NCI-H510A (cell line): ENCODE results near the gene PSME3IP1.

ENCODE experiments used
- DNase-seq: peaks from one replicate; lab custom pipeline; 2025; lab: John Stamatoyannopoulos, UW

Gene PSME3IP1

DNA sequence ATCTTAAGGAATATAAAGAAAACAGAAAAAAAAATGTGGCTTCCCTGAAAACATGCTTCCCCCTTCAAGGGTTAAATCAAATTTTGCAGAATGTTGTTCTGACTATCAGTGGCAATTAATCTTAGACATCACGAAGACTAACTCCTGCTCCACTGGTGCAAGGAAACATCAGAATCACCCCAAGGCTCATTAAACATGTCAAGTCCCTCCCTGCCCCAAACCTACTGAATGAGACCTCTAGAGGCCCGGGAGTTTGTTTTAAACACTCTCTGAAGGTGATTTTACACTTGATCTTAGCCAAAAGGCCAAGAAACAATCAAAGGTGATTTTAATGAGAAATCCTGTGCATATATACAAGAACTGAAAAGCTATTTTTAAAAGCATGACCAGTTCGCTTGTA lies 18.3 kb downstream of the PSME3IP1 start:
- DNase-seq: no peak

DNA sequence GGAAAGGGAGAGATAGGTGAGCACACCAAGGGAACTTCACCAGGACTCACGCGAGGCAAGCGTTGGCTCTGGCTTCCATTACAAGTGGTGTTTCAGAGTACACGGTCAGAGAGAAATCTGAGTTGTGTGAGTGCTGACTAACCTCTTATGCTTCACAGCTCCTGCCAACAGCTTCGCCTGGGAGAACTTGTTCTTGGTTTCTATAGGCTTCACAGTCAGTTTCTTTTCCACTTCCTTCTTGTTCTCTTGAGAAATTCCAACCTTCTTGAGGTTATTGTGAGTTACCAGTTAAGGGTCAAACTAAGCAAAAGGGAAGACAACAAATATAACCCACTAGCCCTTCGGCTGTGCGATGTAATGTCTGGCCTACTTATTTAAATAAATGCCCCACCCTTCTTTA lies 18.9 kb downstream of the PSME3IP1 start:
- no peak for DNase-seq

DNA sequence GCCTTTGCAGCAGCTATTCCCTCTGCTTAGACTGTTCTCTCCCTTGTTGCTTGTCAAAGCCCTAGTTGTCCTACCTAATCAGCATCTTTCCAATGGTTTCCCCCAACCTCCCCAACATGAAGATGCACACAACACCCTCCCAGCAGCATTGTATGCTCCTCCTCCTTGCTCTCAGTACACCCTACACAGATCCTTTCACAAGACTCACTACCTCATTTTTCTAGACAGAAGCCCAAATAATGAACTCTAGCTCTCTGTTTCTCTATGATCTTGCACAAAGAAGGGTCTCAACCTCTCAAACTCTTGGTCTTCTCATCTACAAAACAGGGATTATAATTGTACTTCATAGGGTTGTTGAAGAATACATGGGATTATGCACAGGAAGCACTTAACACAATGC lies 19.4 kb downstream of the PSME3IP1 start:
- DNase-seq: no peak

DNA sequence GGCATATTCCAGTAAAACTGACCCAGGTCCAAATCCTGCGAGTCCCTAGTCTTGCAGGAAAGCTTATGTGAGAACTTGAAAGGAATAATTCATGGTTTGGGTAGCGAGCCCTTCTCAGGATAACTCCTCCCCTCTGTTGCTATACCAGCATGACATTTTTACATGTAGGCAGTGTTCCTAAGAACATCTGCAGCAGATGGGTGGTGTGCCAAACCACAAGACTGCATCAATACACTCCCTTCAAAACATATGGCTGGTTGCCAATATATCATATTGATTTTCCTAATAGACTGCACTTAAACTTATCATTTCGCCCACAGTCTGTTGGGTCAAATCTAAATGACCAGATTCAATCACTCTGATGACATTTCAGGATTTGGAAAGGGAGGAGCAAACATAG lies 19.9 kb downstream of the PSME3IP1 start:
- DNase-seq: no peak

DNA sequence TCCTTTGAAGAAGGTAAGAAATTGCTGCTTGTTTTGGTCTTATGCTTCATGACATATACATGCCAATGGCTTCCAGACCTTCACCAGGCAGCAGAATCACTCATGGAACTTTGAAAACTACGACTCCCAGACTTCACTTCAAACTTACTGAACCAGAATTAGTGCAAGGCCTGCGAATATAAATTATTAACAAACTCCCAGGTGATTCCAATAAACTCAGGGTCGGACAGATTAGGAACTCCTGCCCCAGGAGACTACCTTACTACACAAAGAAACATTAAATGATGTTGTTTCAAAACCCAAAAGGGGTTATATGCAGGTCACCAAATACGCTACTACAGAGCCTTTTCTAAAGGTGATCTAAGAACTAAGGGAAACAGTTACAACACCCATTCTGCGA lies 20.4 kb downstream of the PSME3IP1 start:
- DNase-seq: no peak

DNA sequence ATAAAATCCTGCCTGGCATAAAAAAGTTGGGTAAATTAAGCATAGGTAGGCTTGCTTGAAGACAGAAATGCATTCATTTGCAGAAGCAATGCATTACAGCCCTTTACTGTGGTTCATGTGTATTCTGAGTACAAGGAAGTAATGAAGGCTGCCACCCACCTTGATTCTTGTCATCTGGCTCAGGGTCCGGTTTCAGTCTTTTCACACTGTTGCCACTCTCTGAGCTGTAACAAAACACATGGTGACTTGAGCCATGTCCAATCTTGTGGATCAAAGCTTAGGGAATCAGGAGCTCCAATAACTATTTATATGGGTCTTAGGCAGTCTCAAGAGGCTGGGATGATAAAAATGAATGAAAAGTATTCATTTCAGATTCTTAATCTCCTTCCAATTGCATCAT lies 22.0 kb downstream of the PSME3IP1 start:
- no peak for DNase-seq

DNA sequence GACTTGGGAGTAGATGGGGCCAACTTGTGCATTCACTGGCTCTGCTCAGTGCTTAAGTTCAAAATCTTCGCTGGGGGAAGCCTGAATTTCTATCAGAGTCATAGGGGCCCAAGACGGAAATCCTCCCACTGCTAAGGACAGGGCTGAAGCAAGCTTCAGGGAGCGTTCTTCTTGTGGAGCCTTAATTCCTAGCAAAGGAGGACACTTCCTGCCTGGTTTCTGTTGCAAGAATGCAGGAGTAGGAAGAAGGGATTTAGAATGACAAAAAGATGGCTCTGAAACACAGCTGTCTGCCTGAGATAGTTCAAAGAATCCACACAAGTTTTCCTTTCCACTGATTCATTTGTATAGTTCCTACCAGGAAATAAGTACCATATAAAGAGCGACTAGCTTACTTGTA lies 26.4 kb downstream of the PSME3IP1 start:
- no peak for DNase-seq

DNA sequence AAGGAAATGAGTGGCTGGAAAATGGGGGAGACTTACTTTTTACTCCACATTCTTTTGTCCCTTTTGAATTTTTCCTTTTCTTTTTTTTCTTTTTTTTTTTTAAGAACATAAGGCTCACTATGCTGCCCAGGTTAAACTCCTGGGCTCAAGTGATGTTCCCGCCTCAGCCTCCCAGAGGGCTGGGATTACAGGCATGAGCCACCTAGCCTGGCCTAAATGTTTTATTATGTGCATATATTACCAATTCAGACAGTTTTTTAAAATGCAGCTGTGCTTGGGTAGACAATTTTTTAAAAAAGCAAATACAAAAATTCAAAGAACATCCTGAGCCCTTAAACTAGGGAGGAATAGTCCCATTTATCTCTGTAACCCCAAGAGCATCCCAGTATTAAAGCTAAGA lies 28.3 kb downstream of the PSME3IP1 start:
- no peak for DNase-seq

DNA sequence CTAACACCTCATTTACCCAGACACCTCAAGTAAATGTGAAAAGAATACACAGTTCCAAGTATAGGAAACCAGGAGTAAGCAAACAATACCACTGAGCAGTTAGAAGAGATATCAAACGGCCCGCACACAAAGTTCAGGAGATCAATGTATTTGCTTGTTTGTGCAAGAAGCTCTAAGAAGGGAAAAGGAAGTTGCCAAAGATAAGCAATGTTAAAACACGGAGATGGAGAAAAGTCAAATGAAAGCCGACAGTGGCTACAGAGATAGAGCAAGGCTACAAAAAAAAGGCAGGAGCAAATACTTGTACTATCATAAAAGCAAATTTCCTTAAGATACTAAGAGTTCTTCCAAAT lies 29.5 kb downstream of the PSME3IP1 start:
- DNase-seq: no peak

DNA sequence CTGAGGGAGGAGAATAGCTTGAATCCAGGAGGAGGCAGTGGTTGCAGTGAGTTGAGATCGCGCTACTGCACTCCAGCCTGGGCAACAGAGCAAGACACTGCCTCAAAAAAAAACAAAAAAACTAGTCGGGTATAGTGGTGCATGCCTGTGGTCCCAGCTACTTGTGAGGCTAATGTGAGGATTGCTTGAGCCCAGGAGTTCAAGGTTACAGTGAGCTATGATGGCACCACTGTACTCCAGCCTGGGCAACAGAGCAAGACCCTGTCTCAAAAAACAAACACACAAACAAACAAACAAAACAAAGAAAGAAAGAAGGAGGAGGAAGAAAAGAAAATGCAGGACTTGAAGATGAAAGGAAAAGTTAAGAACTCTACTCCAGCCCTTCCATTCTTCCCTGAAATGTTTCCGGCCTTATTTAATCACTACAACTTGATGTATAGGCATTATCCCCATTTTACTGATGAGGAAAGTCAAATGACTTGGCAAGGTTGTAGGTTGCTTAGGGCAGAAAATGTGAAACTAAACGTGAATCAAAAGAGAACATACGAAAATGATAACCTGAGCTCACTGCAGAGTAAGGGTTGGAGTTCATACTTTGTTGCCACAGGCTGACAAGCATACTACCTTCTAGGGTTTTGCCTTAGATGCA lies 30.0 kb downstream of the PSME3IP1 start:
- no peak for DNase-seq

DNA sequence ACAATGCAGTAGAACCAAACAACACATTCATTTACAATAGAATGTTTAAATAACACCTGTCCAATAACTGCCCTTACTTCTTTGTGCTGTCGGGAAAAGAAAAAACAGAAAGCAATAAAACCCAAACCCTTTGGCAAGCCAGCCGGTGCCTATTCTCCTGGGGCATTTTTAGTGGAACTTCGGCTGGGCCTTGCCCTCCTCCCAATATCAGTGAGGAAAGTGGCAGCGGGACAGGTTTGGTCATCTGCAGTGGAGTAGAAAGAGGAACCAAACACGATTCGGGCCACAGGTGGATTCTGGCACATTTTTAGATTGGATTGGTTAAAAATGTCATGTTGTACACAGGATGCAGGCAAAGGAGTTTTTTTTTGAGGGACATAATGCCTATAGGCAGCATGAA lies 32.0 kb downstream of the PSME3IP1 start:
- no peak for DNase-seq

DNA sequence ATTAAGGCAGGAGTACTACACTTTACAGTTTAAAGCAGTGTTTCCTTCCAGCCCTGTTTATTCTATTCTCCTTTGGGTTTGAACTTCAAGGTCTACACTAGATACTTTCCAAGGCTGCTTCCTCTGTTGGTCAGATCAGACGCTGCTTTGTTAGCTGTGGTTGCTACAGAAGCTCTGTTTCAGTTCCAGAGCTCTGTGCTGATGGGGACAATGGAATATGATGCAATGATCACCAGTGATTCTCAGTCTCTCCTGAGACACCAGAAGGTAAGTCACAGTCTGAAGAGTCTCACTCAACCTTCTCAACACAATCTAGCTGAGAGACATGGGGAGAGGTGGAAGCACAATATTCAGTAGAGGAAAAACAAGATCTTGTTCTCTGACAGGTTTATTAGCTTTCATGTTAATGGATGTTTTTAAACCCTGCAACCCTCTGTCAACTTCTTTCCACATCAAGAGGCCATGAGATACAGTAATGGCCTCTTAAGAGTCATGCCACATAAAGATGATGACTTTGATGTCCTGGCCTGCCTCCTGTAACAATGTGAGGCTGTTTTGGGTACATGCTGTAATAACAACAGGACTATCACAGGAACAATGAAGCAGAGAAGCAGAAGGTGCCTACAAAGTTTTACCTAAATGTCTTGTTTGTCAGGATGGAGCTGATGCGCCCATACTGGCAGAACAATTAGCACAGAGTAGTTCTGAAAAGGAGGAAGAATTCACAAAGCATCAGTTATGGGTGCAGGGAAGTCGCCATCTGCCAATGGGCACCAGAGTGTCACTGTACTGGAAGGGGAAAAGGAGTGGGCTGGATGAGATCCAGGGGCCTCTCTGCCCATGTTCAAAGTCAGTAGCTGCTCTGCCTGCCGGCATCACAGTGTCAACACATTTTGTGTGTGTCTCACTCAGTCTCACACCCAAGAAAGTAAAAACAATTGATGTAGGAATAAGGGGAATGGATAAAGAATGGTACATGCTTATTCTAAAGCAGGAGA lies 33.4 kb downstream of the PSME3IP1 start:
- DNase-seq: no peak

DNA sequence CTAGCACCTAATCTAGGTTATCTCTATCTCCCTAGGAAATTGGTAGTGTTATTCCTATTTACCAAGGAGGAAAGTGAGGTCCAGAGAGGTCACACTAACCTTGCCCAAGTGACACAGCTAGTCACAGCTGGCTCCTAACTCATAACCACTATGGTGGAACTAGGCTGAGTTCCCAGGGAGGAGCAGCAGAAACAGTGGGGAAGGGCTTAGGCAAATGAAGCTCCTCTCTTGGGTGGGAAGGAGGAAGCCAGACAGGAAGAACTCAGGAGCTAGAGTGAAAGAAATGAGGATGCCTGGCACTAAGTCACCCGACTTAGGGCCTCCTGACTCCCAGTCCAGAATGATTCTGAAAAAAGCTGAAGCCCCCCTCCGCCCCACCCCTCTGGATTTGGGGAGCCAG lies 34.5 kb downstream of the PSME3IP1 start:
- no peak for DNase-seq

DNA sequence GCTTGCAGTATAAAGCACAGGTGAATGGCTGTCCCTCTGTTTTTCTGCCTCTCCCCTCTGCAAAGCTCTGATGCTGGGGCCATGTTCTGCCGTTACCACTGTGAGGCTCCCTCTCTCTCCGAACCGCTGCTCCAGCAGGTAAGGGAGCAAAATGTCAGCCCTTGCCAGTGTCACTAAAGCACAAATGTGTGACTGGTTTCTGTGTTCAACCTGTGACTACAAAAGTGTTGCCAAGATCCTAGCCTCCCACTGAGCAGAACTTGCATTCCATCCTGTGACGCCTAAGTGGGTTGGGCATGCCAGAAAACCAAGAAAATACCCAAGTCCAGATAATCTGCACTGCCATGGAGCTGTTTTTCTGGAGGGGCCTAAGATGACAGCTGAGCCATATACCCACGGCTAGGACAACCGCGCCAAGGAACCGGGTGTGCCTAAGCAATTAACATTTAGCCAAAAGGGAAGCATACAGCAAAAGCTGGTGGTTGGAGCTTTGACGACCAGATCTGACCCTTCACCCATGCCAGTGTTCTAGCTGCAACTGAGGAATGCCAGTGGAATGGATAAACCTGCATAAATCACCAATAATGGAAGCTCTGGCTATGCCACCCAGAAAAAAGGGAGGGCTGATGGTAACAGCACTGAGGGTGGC lies 35.0 kb downstream of the PSME3IP1 start:
- no peak for DNase-seq

DNA sequence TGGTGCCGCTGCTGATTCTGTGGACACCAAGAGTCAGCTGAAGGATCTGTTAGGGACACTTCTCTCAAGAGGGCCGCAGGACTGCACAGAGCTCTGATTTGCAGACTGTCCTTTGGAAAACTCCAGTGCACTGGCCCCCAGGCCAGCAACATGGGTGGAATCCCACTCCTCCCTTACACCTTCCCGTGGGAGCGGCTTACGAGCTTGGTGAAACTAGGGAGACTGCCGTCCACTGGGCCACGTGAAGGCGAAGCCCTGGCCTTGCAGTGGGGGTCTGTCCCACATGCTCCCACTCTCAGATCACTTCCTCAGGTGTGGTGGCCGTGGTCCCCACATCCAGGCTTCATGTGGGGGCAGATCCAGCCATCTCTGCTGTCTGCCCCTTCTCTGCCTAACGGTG lies 36.4 kb downstream of the PSME3IP1 start:
- no peak for DNase-seq

DNA sequence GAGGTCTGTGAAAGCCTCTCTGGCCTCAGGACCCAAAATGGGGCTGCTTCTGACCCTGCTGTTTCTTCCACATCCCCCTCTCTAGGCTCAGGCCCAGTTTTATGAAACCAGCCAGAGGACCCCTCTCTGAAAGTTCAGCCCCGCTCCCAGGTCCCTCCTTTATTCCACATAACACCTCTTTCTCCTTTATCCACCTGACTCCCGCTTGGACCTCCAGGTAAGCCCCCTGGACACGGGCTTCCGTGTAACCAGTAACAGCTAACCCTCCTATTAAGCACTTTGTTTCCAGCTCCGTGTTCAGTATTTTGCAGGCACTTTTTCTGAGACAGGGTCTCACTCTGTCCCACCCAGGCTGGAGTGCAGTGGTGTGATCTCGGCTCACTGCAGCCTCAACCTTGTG lies 37.4 kb downstream of the PSME3IP1 start:
- DNase-seq: no peak

DNA sequence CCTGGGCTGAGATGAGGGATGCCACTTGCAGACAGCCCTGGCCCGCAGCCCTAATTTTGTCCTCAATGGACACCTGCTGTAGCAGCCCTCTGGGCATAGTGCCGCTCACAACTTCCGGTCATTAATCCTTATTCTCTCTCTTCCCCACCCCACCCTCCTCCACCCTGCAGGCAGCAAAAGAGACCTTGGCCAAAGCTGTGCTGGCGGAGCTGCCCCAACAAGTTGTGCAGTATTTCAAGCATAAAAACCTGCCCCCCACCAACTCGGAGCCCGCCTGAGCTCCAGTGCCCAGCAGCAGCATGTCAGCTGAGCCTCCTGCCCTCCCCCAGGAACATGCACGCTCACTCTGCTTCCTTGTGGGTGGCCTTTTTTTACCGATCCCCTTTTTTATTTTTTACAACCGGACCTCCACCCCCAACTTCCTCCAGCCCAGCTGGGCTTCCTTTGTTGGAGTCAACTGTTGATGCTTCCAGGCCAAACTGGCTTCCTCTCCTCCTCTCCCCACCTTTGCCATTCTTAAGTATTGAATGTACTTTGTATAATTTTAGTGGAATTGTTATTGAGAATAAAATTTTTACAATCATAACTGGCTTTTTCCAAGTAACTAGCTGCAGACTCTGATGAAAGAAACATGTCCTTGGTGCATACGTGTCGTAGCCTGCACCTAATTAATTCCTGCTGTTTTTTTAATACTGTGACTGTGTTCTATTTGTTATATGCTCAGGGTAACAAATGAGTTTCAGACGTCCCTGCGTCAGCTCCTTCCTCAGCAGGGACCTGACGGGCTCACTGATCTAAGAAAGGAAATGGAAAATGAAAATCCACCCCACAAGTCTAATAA lies 38.2 kb downstream of the PSME3IP1 start:
- DNase-seq: no peak

DNA sequence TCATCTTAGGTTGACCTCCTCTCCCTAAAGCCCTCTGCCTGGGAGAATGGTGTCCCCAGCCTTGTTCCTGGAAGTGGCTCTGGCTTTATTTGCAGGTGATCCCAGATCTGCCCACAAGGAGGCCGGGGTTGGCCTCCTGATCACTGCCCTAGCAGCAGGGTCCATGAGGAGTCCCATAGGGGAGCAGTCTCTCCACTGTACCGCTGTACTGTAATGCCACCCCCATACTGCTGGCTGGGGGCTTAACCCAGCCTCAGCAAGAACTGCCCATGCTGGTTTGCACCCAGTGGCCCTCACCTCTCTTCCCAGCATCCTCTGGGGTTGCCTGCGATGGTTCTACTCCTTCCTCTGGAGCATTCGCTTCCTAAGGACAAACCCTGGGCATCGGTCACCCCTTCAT lies 39.1 kb downstream of the PSME3IP1 start:
- DNase-seq: no peak

DNA sequence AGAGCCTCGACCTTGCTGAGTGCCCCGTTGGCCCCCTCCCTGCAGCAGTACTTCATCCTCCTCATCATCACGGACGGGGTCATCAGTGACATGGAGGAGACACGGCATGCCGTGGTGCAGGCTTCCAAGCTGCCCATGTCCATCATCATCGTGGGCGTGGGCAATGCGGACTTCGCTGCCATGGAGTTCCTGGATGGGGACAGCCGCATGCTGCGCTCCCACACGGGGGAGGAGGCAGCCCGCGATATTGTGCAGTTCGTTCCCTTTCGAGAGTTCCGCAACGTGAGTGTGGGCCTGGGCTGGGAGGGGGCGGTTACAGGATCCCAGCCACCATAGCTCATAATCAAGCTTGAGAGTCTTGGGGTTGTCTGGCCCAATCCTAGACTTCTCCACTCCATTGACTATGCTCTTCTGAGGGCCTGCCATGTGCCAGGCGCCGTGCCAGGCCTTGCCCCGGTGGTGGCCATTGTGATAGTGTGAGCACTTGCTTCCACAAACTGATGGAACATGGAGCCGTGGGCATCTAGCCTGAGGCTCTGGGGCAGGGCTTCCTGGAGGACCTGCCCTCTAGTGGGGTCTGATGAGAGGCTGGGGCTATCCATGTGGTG lies 39.7 kb downstream of the PSME3IP1 start:
- no peak for DNase-seq

DNA sequence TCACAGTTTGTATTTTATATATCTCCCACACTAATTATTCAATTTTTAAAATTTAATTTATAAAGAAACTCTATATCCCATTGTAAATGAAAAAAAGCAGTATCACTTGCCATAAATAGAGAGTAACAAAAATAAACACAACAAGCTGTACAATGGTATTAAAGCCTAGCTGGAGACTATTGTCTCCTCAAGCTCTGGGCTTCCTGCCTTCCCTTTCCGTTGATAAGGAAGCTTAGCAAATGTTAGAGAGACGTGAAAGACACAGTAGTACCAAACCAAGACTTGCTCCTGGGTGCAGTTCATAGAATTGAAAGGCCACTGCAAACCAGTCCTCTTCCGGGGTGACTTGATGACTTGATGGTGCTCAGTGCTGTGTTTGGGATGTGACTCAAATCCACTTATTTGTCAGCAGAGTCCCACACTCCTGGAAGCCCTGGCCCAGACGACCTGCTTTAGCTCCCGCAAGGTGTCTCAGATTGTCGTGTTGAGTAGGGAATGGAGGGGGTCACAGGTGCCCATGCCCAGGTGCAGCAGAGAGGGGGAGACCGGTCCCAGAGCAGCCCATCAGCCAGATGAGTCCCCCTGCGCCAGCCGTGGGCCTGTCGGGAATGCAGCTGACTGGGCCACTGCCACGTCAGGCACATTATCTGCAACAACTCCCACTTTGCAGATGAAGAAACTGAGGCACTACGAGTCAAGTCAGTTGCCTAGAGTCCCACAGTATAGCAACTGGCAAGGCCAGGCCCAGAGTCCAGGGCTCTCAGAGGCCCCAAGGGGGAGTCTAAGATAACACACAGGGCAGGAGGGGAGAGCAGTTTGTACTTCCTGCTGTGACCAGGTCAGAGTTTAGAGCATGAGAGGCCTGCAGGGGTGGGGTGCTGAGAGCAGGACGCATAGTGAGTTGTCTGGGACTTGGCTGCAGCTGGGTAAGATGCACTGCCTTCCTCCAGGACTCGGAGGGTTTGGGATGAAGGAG lies 40.5 kb downstream of the PSME3IP1 start:
- DNase-seq: no peak

DNA sequence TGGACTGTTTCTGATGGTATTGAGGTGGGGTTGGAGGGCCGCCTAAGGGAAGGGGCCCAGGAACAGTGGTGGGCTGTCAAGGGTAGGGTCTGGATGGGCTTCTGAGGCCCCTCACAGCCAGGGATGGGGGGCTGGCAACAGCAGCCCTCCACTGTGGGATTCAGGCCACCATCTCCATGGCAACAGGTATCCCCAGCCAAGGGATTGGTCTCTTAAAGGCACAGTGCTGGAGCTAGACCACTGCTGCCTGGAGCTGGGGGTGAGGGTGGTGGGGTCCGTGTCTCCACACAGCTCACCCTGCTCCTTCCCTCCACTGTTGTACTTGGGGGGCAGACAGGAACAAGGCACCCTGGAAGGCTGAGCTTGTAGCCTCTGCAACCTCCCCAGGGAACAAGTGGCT lies 41.8 kb downstream of the PSME3IP1 start:
- no peak for DNase-seq
